Right lobe of liver (tissue), 6 donors: ENCODE data around the gene CYP17A1. TPM values are rescaled to one million over a fixed set of nuclear protein-coding genes. Genes with fewer than 3 reads are reported as not detected.
A peak's percentile ranks its signal among the peaks of the same experiment; 100 is the strongest.

Source experiments
- ATAC-seq, 4 donors: fragments of 200-7000 bp; cut with Tn5 transposase; one replicate each; pipeline ENCODE4 v1.9.1; 2020; ENCODE audit warnings: mild to moderate bottlenecking in 4 of 4, moderate library complexity in 4 of 4
- DNase-seq, 3 donors: peaks; one replicate each; pipeline ENCODE4 v3.0.0-alpha.2; 2020
- H3K27ac ChIP-seq, 3 donors: fragments of 200-600 bp; one replicate each; pipeline ENCODE4 v1.8.0; 2022
- H3K27me3 ChIP-seq, 2 donors: fragments of 200-600 bp; one replicate each; pipeline ENCODE4 v1.8.0; 2022
- H3K36me3 ChIP-seq, 4 donors: fragments of 200-600 bp; sonication (generic) in 1 of 4; one replicate each; pipeline versions ENCODE4 v1.5.1 to v1.8.0; 2017 to 2022; ENCODE audit warnings: control low read depth in 1 of 4
- H3K4me1 ChIP-seq, 4 donors: fragments of 200-600 bp; sonication (generic) in 1 of 4; one replicate each; pipeline versions ENCODE4 v1.5.1 to v1.8.0; 2017 to 2022; ENCODE audit warnings: control low read depth in 1 of 4
- H3K4me3 ChIP-seq, 3 donors: fragments of 200-600 bp; one replicate each; pipeline ENCODE4 v1.8.0; 2022
- H3K9me3 ChIP-seq, 4 donors: fragments of 200-600 bp; sonication (generic) in 1 of 4; one replicate each; pipeline versions ENCODE4 v1.5.1 to v1.8.0; 2017 to 2022; ENCODE audit warnings: control low read depth in 1 of 4
- CTCF ChIP-seq, 4 donors: fragments of 200-600 bp in 3 of 4; fragments of 450-650 bp in 1 of 4; IDR thresholded peaks; one replicate each; pipeline versions ENCODE4 v1.5.1 to v1.8.0; 2016 to 2022; ENCODE audit warnings: antibody characterized with exemption in 4 of 4, mild to moderate bottlenecking in 2 of 4
- POLR2A ChIP-seq: fragments of 450-650 bp; IDR thresholded peaks from one replicate; pipeline ENCODE4 v1.6.1; 2017; ENCODE audit warnings: antibody characterized with exemption, mild to moderate bottlenecking
- WGBS: methylation state at CpG from one replicate; pipeline ENCODE4 v1.1.6; 2018; ENCODE audit warnings: low coverage, low lambda C conversion rate; ENCODE audit not compliant: insufficient coverage; ENCODE audit errors: missing lambda C conversion rate; 5-methylcytosine and 5-hydroxymethylcytosine counted together
- intact Hi-C, 2 donors: fragments of 100-400 bp; cut with DNase I; formaldehyde crosslinking; loops; one replicate each; pipeline versions ENCODE4 v1.11.2 to v1.14.1; 2022
- total RNA-seq, 6 experiments: library from RNA; depleted of rRNA in 2 of 6; stranded (reverse); fragments of >200 nt in 2 of 6; fragmentation: NEBNext Ultra II Directional in 3 of 6; extraction: Animal tissue kit (Norgen Biotek cat#: 25700) in 3 of 6; gene quantifications; one replicate each; pipeline versions ENCODE4 v1.1.0 to v1.2.4, GENCODE V29; 2016 to 2023
- donor health status: DM: no; HTN: yes; CAD: no.
- donor health status: DM: no; HTN: no; CAD: no.
- donor health status: DM: no; HTN: no; CAD: no.
- donor health status: DM: no; HTN: yes; CAD: no.
- donor health status: DM: no; HTN: yes; CAD: no.

The CYP17A1 gene
- total RNA-seq, 6 experiments from 2014 or later = 0.61 to 4.2 (median 1.5) TPM

GRCh38 chr10:102812231-102812876 is 24.9 kb downstream of the CYP17A1 start:
- Histone ChIP-seq H3K27me3 (no peaks in the 10 kb centered on the region), H3K9me3 (no peaks in the 10 kb centered on the region), H3K4me3 (no peak overlapping the region), H3K36me3 (peaks cover 0 to 30% (median 4%) of the 10 kb centered on the region in 4 donors), H3K27ac (no peak overlapping the region), H3K4me1 (peaks cover 0 to 36% (median 19%) of the 10 kb centered on the region in 4 donors)
- TF ChIP-seq CTCF (IDR thresholded peaks at IDR 0.05) = no peak
- TF ChIP-seq POLR2A = no peak
- 67% methylated on average over 5 of the region's 9 CpGs for WGBS
- DNase-seq (no peak), ATAC-seq (no peak)
- intact Hi-C loops = no loop called here

GRCh38 chr10:102811346-102811745 is 25.9 kb downstream of the CYP17A1 start:
- intact Hi-C loops = no loop called here
- H3K4me3 ChIP-seq = no peak overlapping the region

GRCh38 chr10:102808380-102808779 is 28.8 kb downstream of the CYP17A1 start:
- TF ChIP-seq POLR2A (no peak), CTCF (IDR thresholded peaks at IDR 0.05) (no peak)
- Histone ChIP-seq H3K4me1 (peaks cover 0 to 4% (median 2%) of the 10 kb centered on the region in 4 donors), H3K9me3 (no peaks in the 10 kb centered on the region), H3K4me3 (no peak overlapping the region), H3K36me3 (peaks cover 0 to 28% (median 4%) of the 10 kb centered on the region in 4 donors), H3K27ac (no peak overlapping the region), H3K27me3 (no peaks in the 10 kb centered on the region)
- 73% methylated on average over 3 of the region's 4 CpGs for WGBS
- intact Hi-C loops = no loop called here
- ATAC-seq (peak in 1 of 4 donors; percentile 33), DNase-seq (no peak)

More at GRCh38 chr10:102811346-102811745, 25.9 kb downstream of the CYP17A1 start:
- H3K27ac ChIP-seq = no peak overlapping the region
- no peaks in the 10 kb centered on the region for H3K9me3 ChIP-seq
- TF ChIP-seq CTCF (IDR thresholded peaks at IDR 0.05) (no peak), POLR2A (no peak)
- 100% methylated on average over 2 of the region's 3 CpGs for WGBS
- ATAC-seq (no peak), DNase-seq (no peak)
- no peaks in the 10 kb centered on the region for H3K27me3 ChIP-seq
- H3K4me1 ChIP-seq = peaks cover 0 to 32% (median 18%) of the 10 kb centered on the region in 4 donors
- H3K36me3 ChIP-seq = peaks cover 0 to 30% (median 4%) of the 10 kb centered on the region in 4 donors

GRCh38 chr10:102804382-102805055 is 32.7 kb downstream of the CYP17A1 start:
- WGBS = 95% methylated on average over 2 of the region's 2 CpGs

More at GRCh38 chr10:102804382-102805055, 32.7 kb downstream of the CYP17A1 start:
- Histone ChIP-seq H3K27me3 (no peaks in the 10 kb centered on the region), H3K36me3 (peaks cover 0 to 5% (median 0%) of the 10 kb centered on the region in 4 donors), H3K4me1 (peaks cover 0 to 26% (median 16%) of the 10 kb centered on the region in 4 donors), H3K9me3 (no peaks in the 10 kb centered on the region), H3K4me3 (no peak overlapping the region), H3K27ac (no peak overlapping the region)
- DNase-seq = no peak
- ATAC-seq = no peak
- TF ChIP-seq POLR2A (no peak), CTCF (IDR thresholded peaks at IDR 0.05) (no peak)
- intact Hi-C loops = no loop called here
